NCI-H524 treated with DMSO at 0.1 percent for 48 hours (cell line): Measurements from ENCODE around the gene CSK.
"Not testable (repeated sequence)": the region's sequence is repeated elsewhere in the genome, so short reads cannot be mapped to it uniquely, and the experiment has no call there.

Source experiments
- DNase-seq: peaks from one replicate; lab custom pipeline; 2025; lab: John Stamatoyannopoulos, UW

The CSK gene

GRCh38 chr15:74770211-74770903 is 11.5 kb upstream of the CSK start:
- no peak for DNase-seq

GRCh38 chr15:74773329-74773728 is 8.6 kb upstream of the CSK start:
- DNase-seq, result no peak

- no peak for DNase-seq
Observed at GRCh38 chr15:74773731-74774252, 8.1 kb upstream of the CSK start.

GRCh38 chr15:74775132-74775562 is 6.7 kb upstream of the CSK start:
- no peak for DNase-seq

- no peak for DNase-seq
Observed at GRCh38 chr15:74775894-74776293, 6.0 kb upstream of the CSK start.

- no peak for DNase-seq
Observed at GRCh38 chr15:74776821-74777768, 4.8 kb upstream of the CSK start.

GRCh38 chr15:74777769-74778598 is 3.9 kb upstream of the CSK start:
- DNase-seq, result no peak

GRCh38 chr15:74778599-74778970 is 3.3 kb upstream of the CSK start:
- DNase-seq, result no peak

GRCh38 chr15:74779162-74779648 is 2.7 kb upstream of the CSK start:
- DNase-seq, result no peak

- no peak for DNase-seq
Observed at GRCh38 chr15:74780523-74781430, 1.1 kb upstream of the CSK start.

- DNase-seq, result no peak
Observed at GRCh38 chr15:74782259-74783071, 585 bp downstream of the CSK start.

GRCh38 chr15:74783072-74783807 is 1.4 kb downstream of the CSK start:
- no peak for DNase-seq

GRCh38 chr15:74783808-74784175 is 1.9 kb downstream of the CSK start:
- DNase-seq, result no peak

GRCh38 chr15:74784426-74785193 is 2.7 kb downstream of the CSK start:
- no peak for DNase-seq

GRCh38 chr15:74785194-74786032 is 3.5 kb downstream of the CSK start:
- DNase-seq, result no peak

GRCh38 chr15:74786081-74786480 is 4.2 kb downstream of the CSK start:
- not testable (repeated sequence) for DNase-seq

- DNase-seq, result no peak
Observed at GRCh38 chr15:74786551-74787165, 4.8 kb downstream of the CSK start.
